Medulla oblongata (tissue), 1 donor: ENCODE results near the gene SMIM3.
"Not testable (repeated sequence)": the region's sequence is repeated elsewhere in the genome, so short reads cannot be mapped to it uniquely, and the experiment has no call there.

ENCODE experiments used
- DNase-seq: peaks from one replicate; pipeline ENCODE4 v3.0.0-alpha.2; 2015; ENCODE audit errors: extremely low spot score

The SMIM3 gene

DNA sequence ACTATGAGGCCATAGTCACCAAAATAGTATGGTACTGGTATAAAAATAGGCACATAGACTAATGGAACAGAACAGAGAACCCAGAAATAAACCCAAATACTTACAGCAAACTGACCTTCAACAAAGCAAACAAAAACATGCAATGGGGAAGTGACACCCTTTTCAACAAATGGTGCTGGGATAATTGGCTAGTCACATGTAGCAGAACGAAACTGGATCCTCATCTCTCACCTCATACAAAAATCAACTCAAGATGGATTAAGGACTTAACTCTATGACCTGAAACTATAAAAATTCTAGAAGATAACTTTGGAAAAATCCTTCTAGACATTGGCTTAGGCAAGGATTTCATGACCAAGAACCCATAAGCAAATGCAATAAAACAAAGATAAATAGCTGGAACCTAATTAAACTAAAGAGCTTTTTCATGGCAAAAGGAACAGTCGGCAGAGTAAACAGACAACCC is 14.9 kb downstream of the SMIM3 start:
- DNase-seq = not testable (repeated sequence)

- DNase-seq = no peak
Measured at GRCh38 chr5:150794927-150795326, 16.4 kb downstream of the SMIM3 start.

DNA sequence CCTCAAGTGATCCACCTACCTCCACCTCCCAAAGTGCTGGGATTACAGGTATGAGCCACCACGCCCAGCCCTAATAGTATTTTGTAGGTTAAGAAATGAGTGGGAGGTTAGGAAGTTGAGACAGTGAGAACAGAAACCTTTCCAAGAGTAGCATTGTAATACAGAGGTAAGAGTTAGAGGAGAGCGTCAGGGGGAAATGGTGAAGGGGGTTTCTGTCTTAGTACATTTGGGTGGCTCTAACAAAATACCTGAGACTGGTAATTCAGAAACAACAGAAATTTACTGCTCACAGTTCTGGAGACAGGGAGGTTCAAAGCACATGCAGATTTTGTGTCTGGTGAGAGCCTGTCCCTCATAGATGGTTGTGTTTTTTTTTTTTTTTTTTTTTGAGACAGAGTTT is 18.8 kb downstream of the SMIM3 start:
- DNase-seq = no peak

GRCh38 chr5:150801117-150801927 is 22.8 kb downstream of the SMIM3 start:
- peak; percentile 80 for DNase-seq

- DNase-seq = no peak
Measured at GRCh38 chr5:150804388-150804787, 25.8 kb downstream of the SMIM3 start.

GRCh38 chr5:150809363-150809762 is 30.8 kb downstream of the SMIM3 start:
- no peak for DNase-seq

DNA sequence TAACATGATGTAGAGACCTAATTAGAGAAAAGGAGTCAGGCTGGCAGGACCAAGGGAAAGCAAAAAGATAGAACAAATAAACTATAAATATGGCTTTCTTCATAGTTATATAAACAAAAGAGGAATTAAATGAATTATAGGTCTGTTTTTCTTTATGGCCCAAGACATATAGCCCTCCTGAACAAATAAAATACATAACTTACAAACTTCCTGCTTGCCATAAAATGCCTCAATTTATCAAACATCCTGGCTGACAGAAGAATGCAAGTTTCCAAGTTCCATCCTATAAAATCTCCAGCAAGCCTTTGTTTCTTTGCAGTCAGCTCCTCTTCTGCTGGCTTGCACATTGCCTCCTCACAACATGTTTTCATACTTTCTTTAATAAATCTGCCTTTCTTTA is 36.5 kb downstream of the SMIM3 start:
- no peak for DNase-seq

GRCh38 chr5:150816946-150817345 is 38.4 kb downstream of the SMIM3 start:
- DNase-seq = no peak

GRCh38 chr5:150829744-150830143 is 51.2 kb downstream of the SMIM3 start:
- DNase-seq = no peak

DNA sequence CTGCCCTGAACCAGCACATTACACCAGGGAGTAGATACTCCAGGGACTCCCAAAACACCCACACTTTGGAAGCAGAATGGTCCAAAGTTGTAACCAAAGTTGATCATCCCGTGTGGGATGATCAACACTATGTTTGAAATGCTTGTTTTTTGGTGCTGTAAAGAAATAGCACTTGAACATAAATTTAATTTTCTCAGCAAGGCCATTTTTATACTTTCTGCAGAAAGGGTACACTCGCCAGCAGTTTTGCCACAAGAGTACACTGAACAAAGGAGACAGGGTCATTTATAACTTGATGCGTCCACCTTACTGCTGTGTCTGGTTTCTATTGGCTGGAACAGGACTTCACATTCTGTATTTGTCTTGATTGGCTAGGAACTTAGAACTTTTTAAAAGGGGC is 53.3 kb downstream of the SMIM3 start:
- not testable (repeated sequence) for DNase-seq

GRCh38 chr5:150836064-150836463 is 57.5 kb downstream of the SMIM3 start:
- DNase-seq = no peak

- DNase-seq = no peak
Measured at GRCh38 chr5:150836703-150837102, 58.1 kb downstream of the SMIM3 start.

- not testable (repeated sequence) for DNase-seq
Measured at GRCh38 chr5:150845185-150845859, 66.8 kb downstream of the SMIM3 start.

DNA sequence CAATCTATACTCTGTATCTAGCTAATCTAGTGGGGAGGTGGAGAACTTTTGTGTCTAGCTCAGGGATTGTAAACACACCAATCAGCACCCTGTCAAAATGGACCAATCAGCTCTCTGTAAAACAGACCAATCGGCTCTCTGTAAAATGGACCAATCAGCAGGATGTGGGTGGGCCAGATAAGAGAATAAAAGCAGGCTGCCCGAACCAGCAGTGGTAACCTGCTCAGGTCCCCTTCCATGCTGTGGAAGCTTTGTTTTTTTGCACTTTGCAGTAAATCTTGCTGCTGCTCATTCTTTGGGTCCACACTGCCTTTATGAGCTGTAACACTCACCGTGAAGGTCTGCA is 67.7 kb downstream of the SMIM3 start, which contains the start of gene IRGM:
IRGM (plus strand) TSS at position 214 of the 346 bp plus-strand sequence. CDS start 1,603 bp downstream, outside the sequence.
- not testable (repeated sequence) for DNase-seq
